22Rv1 (cell line): Measurements from ENCODE around the gene SEMA6D.

Experiments used
- ZFX ChIP-seq: fragments of 450-650 bp; IDR thresholded peaks from 2 replicates; pipeline ENCODE4 v1.6.1; 2017; ENCODE audit warnings: antibody characterized with exemption, borderline replicate concordance
- TF ChIP-seq, protein P1 (sequence below): fragments of 450-650 bp; IDR thresholded peaks from 2 replicates; pipeline ENCODE4 v1.5.1; 2017; ENCODE audit warnings: mild to moderate bottlenecking

DNA sequence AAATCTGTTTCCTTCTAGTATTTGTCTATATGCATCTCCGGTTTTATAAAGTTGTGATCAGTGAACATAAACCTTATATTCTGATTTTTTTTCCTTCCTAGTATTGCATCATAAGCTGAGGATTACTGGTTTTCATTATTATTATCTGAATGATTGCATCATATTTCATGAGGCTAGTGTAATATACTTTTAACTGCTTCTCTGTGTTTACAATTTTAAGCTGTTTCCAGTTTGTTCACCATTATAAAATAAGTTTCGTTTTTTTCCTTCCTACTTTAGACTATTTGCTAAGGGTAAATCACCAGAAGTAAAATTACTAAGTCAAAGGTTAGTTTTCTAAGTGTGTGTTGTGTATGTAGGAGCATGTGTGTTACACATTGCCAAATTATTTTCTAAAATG, 20.2 kb downstream of the SEMA6D start:
- TF ChIP-seq, protein P1, sequence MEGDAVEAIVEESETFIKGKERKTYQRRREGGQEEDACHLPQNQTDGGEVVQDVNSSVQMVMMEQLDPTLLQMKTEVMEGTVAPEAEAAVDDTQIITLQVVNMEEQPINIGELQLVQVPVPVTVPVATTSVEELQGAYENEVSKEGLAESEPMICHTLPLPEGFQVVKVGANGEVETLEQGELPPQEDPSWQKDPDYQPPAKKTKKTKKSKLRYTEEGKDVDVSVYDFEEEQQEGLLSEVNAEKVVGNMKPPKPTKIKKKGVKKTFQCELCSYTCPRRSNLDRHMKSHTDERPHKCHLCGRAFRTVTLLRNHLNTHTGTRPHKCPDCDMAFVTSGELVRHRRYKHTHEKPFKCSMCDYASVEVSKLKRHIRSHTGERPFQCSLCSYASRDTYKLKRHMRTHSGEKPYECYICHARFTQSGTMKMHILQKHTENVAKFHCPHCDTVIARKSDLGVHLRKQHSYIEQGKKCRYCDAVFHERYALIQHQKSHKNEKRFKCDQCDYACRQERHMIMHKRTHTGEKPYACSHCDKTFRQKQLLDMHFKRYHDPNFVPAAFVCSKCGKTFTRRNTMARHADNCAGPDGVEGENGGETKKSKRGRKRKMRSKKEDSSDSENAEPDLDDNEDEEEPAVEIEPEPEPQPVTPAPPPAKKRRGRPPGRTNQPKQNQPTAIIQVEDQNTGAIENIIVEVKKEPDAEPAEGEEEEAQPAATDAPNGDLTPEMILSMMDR = no peak
- no peak for TF ChIP-seq ZFX
